Measurements from ENCODE around the gene TCF20.

Gene TCF20

GRCh38 chr22:42277232-42277753 lies 6.8 kb upstream of the TCF20 start:
- Histone ChIP-seq H3K27ac (ENCODE audit: poor library complexity, severe bottlenecking) (no peak overlapping the region), H3K27me3 (ENCODE audit: insufficient read depth, poor library complexity, severe bottlenecking) (no peaks in the 10 kb centered on the region), H3K4me3 (ENCODE audit: severe bottlenecking) (no peak overlapping the region), H3K36me3 (ENCODE audit: low read depth) (no peaks in the 10 kb centered on the region), H3K4me1 (ENCODE audit: insufficient read depth, poor library complexity, severe bottlenecking) (no peaks in the 10 kb centered on the region), H3K9me3 (ENCODE audit: severe bottlenecking) (no peaks in the 10 kb centered on the region)
- DNase-seq (ENCODE audit: low spot score) (no peak), ATAC-seq (ENCODE audit: low read depth) (no peak)
- no peak for TF ChIP-seq CTCF (IDR thresholded peaks at IDR 0.05; ENCODE audit: poor library complexity, severe bottlenecking)

- H3K4me3 ChIP-seq (ENCODE audit: severe bottlenecking) = no peak overlapping the region
- no peak for DNase-seq (ENCODE audit: low spot score)
- no peaks in the 10 kb centered on the region for H3K4me1 ChIP-seq (ENCODE audit: insufficient read depth, poor library complexity, severe bottlenecking)
- H3K9me3 ChIP-seq (ENCODE audit: severe bottlenecking) = no peaks in the 10 kb centered on the region
- TF ChIP-seq CTCF (IDR thresholded peaks at IDR 0.05; ENCODE audit: poor library complexity, severe bottlenecking) = no peak
- no peak for ATAC-seq (ENCODE audit: low read depth)
- H3K27me3 ChIP-seq (ENCODE audit: insufficient read depth, poor library complexity, severe bottlenecking) = no peaks in the 10 kb centered on the region
- H3K27ac ChIP-seq (ENCODE audit: poor library complexity, severe bottlenecking) = no peak overlapping the region
- H3K36me3 ChIP-seq (ENCODE audit: low read depth) = no peaks in the 10 kb centered on the region
These were observed 5.5 kb upstream of the TCF20 start for GRCh38 chr22:42275970-42276369.

GRCh38 chr22:42275176-42275575 lies 4.7 kb upstream of the TCF20 start:
- no peaks in the 10 kb centered on the region for H3K36me3 ChIP-seq (ENCODE audit: low read depth)
- no peak for ATAC-seq (ENCODE audit: low read depth)
- H3K27ac ChIP-seq (ENCODE audit: poor library complexity, severe bottlenecking) = no peak overlapping the region
- no peak for TF ChIP-seq CTCF (IDR thresholded peaks at IDR 0.05; ENCODE audit: poor library complexity, severe bottlenecking)
- no peak overlapping the region for H3K4me3 ChIP-seq (ENCODE audit: severe bottlenecking)
- no peaks in the 10 kb centered on the region for H3K4me1 ChIP-seq (ENCODE audit: insufficient read depth, poor library complexity, severe bottlenecking)
- DNase-seq (ENCODE audit: low spot score) = no peak
- H3K27me3 ChIP-seq (ENCODE audit: insufficient read depth, poor library complexity, severe bottlenecking) = no peaks in the 10 kb centered on the region
- no peaks in the 10 kb centered on the region for H3K9me3 ChIP-seq (ENCODE audit: severe bottlenecking)

DNA sequence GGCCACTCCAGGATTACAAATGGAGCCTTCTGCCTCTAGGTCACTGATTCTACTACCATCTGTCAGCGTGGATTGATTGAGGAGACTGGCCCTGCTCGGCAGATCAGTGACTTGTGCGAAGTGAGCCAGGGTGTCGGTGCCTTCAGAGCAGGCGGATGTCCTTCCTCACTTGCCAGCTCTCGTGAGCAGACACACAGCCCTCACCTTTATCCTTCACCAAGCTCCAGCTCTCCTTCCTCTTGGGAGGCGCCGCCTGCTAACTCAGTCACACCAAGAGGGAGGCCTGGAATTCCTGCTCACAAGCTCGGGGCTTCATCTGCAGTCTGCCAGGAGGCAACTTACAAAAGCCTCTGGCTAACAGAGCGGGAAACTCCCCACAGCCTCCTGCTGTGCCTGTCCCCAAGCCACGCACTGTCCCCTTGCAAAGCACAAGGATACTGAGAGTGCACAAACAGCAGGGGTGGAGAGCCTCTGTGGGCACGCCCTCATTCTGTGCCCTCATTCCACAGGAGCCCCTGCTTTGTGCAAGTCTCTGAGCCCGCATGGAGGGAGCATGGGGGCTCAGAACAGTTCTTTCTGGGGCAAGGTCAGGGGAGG lies 3.5 kb upstream of the TCF20 start:
- no peaks in the 10 kb centered on the region for H3K27me3 ChIP-seq (ENCODE audit: insufficient read depth, poor library complexity, severe bottlenecking)
- no peak for ATAC-seq (ENCODE audit: low read depth)
- H3K4me3 ChIP-seq (ENCODE audit: severe bottlenecking) = no peak overlapping the region
- no peak for TF ChIP-seq CTCF (IDR thresholded peaks at IDR 0.05; ENCODE audit: poor library complexity, severe bottlenecking)
- no peaks in the 10 kb centered on the region for H3K36me3 ChIP-seq (ENCODE audit: low read depth)
- no peaks in the 10 kb centered on the region for H3K4me1 ChIP-seq (ENCODE audit: insufficient read depth, poor library complexity, severe bottlenecking)
- no peak for DNase-seq (ENCODE audit: low spot score)
- no peaks in the 10 kb centered on the region for H3K9me3 ChIP-seq (ENCODE audit: severe bottlenecking)
- H3K27ac ChIP-seq (ENCODE audit: poor library complexity, severe bottlenecking) = no peak overlapping the region

GRCh38 chr22:42272431-42272999 lies 2.1 kb upstream of the TCF20 start:
- ATAC-seq (ENCODE audit: low read depth) (no peak), DNase-seq (ENCODE audit: low spot score) (no peak)
- 0 out of 2 replicates have a peak, but pooled peaks cover 7% of the 10 kb centered on the region for H3K36me3 ChIP-seq (ENCODE audit: low read depth)
- no peaks in the 10 kb centered on the region for H3K27me3 ChIP-seq (ENCODE audit: insufficient read depth, poor library complexity, severe bottlenecking)
- TF ChIP-seq CTCF (IDR thresholded peaks at IDR 0.05; ENCODE audit: poor library complexity, severe bottlenecking) = no peak
- no peaks in the 10 kb centered on the region for H3K9me3 ChIP-seq (ENCODE audit: severe bottlenecking)
- no peaks in the 10 kb centered on the region for H3K4me1 ChIP-seq (ENCODE audit: insufficient read depth, poor library complexity, severe bottlenecking)
- no peak overlapping the region for H3K4me3 ChIP-seq (ENCODE audit: severe bottlenecking)
- H3K27ac ChIP-seq (ENCODE audit: poor library complexity, severe bottlenecking) = peak overlapping the region; percentile 11

All from RWPE2 (cell line).